SW480 (cell line): ENCODE results near the gene TMEM62.
"Not testable (repeated sequence)": the region's sequence is repeated elsewhere in the genome, so short reads cannot be mapped to it uniquely, and the experiment has no call there.

Source experiments
- DNase-seq: peaks from one replicate; pipeline ENCODE4 v3.0.0-alpha.2; 2016; ENCODE audit warnings: low spot score

Gene TMEM62

GRCh38 chr15:43121863-43122262 is 11.5 kb upstream of the TMEM62 start:
- no peak for DNase-seq

- peak; percentile 7 for DNase-seq
Measured at GRCh38 chr15:43125100-43125661, 8.2 kb upstream of the TMEM62 start.

GRCh38 chr15:43126356-43126755 is 7.0 kb upstream of the TMEM62 start:
- no peak for DNase-seq

GRCh38 chr15:43127752-43128151 is 5.6 kb upstream of the TMEM62 start:
- no peak for DNase-seq

GRCh38 chr15:43128174-43128979 is 5.0 kb upstream of the TMEM62 start:
- not testable (repeated sequence) for DNase-seq

GRCh38 chr15:43128980-43129335 is 4.4 kb upstream of the TMEM62 start:
- no peak for DNase-seq

GRCh38 chr15:43132830-43133429 is 456 bp upstream of the TMEM62 start:
- DNase-seq, result peak; percentile 6

GRCh38 chr15:43134157-43134635 is 810 bp downstream of the TMEM62 start:
- DNase-seq, result peak; percentile 20

- no peak for DNase-seq
Measured at GRCh38 chr15:43135351-43135750, 2.0 kb downstream of the TMEM62 start.

GRCh38 chr15:43143203-43143941 is 10.0 kb downstream of the TMEM62 start:
- no peak for DNase-seq

GRCh38 chr15:43144512-43144911 is 11.1 kb downstream of the TMEM62 start:
- no peak for DNase-seq

GRCh38 chr15:43146184-43146583 is 12.8 kb downstream of the TMEM62 start:
- DNase-seq, result no peak

GRCh38 chr15:43150191-43150929 is 17.0 kb downstream of the TMEM62 start:
- peak; percentile 17 for DNase-seq

GRCh38 chr15:43151688-43152087 is 18.3 kb downstream of the TMEM62 start:
- DNase-seq, result no peak

- DNase-seq, result no peak
Measured at GRCh38 chr15:43153269-43153668, 19.9 kb downstream of the TMEM62 start.

GRCh38 chr15:43165801-43166325 is 32.5 kb downstream of the TMEM62 start:
- DNase-seq, result no peak

- not testable (repeated sequence) for DNase-seq
Measured at GRCh38 chr15:43167261-43167660, 33.9 kb downstream of the TMEM62 start.

GRCh38 chr15:43168192-43169107 is 35.1 kb downstream of the TMEM62 start:
- DNase-seq, result no peak

- no peak for DNase-seq
Measured at GRCh38 chr15:43169888-43170287, 36.5 kb downstream of the TMEM62 start.

GRCh38 chr15:43175656-43176309 is 42.4 kb downstream of the TMEM62 start:
- DNase-seq, result not testable (repeated sequence)
